HepG2 (cell line): ENCODE measurements around the gene C1orf87. TPM values are rescaled to one million over a fixed set of nuclear protein-coding genes. Genes with fewer than 3 reads are reported as not detected.
A peak's percentile ranks its signal among the peaks of the same experiment; 100 is the strongest.

Experiments used
- ATAC-seq: fragments of 200-7000 bp; cut with Tn5 transposase; 3 replicates; pipeline ENCODE4 v1.9.1; 2020; ENCODE audit warnings: mild to moderate bottlenecking, moderate library complexity
- BruUV-seq: library from RNA; stranded (reverse); fragments of 400-500 nt; replicated peaks from 2 replicates; lab custom pipeline; 2021; lab: Mats Ljungman, UMichigan
- CTCF ChIA-PET: fragments of 300-600 bp; formaldehyde crosslinking; extraction: SDS; loops from one replicate; lab custom pipeline; 2021; ENCODE audit warnings: low total read pairs, inconsistent platforms, low intra/inter-chr PET ratio; lab: Yijun Ruan, JAX
- POLR2A ChIA-PET: fragments of 350-600 bp; sonication (Branson Sonifier 250); formaldehyde crosslinking; loops from one replicate; lab custom pipeline; 2020; ENCODE audit warnings: antibody characterized with exemption, inconsistent platforms; lab: Yijun Ruan, JAX
- DNase-seq: peaks from one replicate; pipeline ENCODE4 v3.0.0-alpha.2; 2015; ENCODE audit warnings: low spot score
- FAIRE-seq: peaks from 3 replicates; lab custom pipeline; 2011; peaks lifted over from hg19 to GRCh38; lab: Jason Lieb, UNC
- H2AFZ ChIP-seq: one replicate; pipeline ENCODE4 v1.6.1; 2011; ENCODE audit warnings: low read length, inconsistent platforms
- H3K27ac ChIP-seq: fragments of 300-600 bp; 3 replicates; pipeline ENCODE4 v1.8.0; 2011; ENCODE audit warnings: mixed run types, mild to moderate bottlenecking, mixed read lengths, low read length, inconsistent platforms; ENCODE audit not compliant: insufficient read depth; ENCODE audit errors: extremely low read length
- H3K27me3 ChIP-seq, 2 experiments: fragments of 200-600 bp in 1 of 2; 2 replicates in 1 of 2; 3 replicates in 1 of 2; pipeline versions ENCODE4 v1.6.0 to v1.8.0; 2011; ENCODE audit warnings: low read length in 2 of 2, mild to moderate bottlenecking in 2 of 2, moderate library complexity in 2 of 2, inconsistent platforms in 1 of 2; ENCODE audit not compliant: insufficient read depth in 2 of 2, control insufficient read depth in 1 of 2
- H3K36me3 ChIP-seq, 2 experiments: fragments of 200-600 bp in 1 of 2; replicated peaks in 1 of 2; 2 replicates in 1 of 2; 3 replicates in 1 of 2; pipeline versions ENCODE4 v1.5.1 to v1.8.0; 2011; ENCODE audit warnings: low read length in 2 of 2, inconsistent platforms in 1 of 2; ENCODE audit not compliant: insufficient read depth in 2 of 2, control insufficient read depth in 1 of 2
- H3K4me1 ChIP-seq: 2 replicates; pipeline ENCODE4 v1.5.1; 2012; ENCODE audit warnings: low read length, inconsistent platforms; ENCODE audit not compliant: insufficient read depth
- H3K4me2 ChIP-seq: 2 replicates; pipeline ENCODE4 v1.6.0; 2011; ENCODE audit warnings: low read depth, low read length, inconsistent platforms
- H3K4me3 ChIP-seq, 3 experiments: fragments of 200-600 bp in 1 of 3; sonication (generic), shearing (Covaris generic) in 1 of 3; replicated peaks in 1 of 3; 2 replicates each; pipeline ENCODE4 v1.5.1; 2011 to 2016; ENCODE audit warnings: low read length in 3 of 3, inconsistent platforms in 2 of 3, low read depth in 2 of 3, mild to moderate bottlenecking in 2 of 3, control low read depth in 1 of 3, mixed read lengths in 1 of 3; ENCODE audit not compliant: insufficient read depth in 1 of 3
- H3K79me2 ChIP-seq: one replicate; pipeline ENCODE4 v1.6.1; 2011; ENCODE audit warnings: low read length, inconsistent platforms; ENCODE audit not compliant: insufficient read depth
- H3K9ac ChIP-seq: 2 replicates; pipeline ENCODE4 v1.6.0; 2011; ENCODE audit warnings: mild to moderate bottlenecking, low read depth, low read length, inconsistent platforms; ENCODE audit not compliant: insufficient read depth
- H3K9me3 ChIP-seq: 2 replicates; pipeline ENCODE4 v1.5.1; 2012; ENCODE audit warnings: mild to moderate bottlenecking, low read length
- H4K20me1 ChIP-seq: 2 replicates; pipeline ENCODE4 v1.6.0; 2011; ENCODE audit warnings: inconsistent platforms, mild to moderate bottlenecking, low read length, moderate library complexity; ENCODE audit not compliant: insufficient read depth
- ZNF337 ChIP-seq: sonication (generic); formaldehyde crosslinking; IDR thresholded peaks from 2 replicates; pipeline ENCODE4 v1.5.1; 2020; ENCODE audit warnings: missing genetic modification reagents, low read depth, mild to moderate bottlenecking, borderline replicate concordance
- ZNF629 ChIP-seq: sonication (generic); formaldehyde crosslinking; conservative IDR thresholded peaks from 2 replicates; pipeline ENCODE4 v1.5.0; 2020; ENCODE audit warnings: missing genetic modification reagents
- WGBS: methylation state at CpG from one replicate; pipeline ENCODE4 v1.1.6; 2017; ENCODE audit warnings: low lambda C conversion rate; 5-methylcytosine and 5-hydroxymethylcytosine counted together
- in situ Hi-C: cut with HindIII; loops from 2 replicates; pipeline ENCODE4 v1.10.0; 2017; ENCODE audit warnings: low pct_unique_long_range_greater_than_20kb; ENCODE audit not compliant: extremely low pct_ligation_motif_present
- intact Hi-C: fragments of 100-400 bp; cut with micrococcal nuclease; formaldehyde crosslinking; loops from one replicate; pipeline ENCODE4 v1.10.0; 2022; ENCODE audit not compliant: unreplicated experiment
- polyA plus RNA-seq, 8 experiments: library from polyadenylated mRNA; depleted of rRNA in 3 of 8; stranded (reverse) in 7 of 8; unstranded in 1 of 8; fragments of >200 nt; fragmentation: Illumina TruSeq in 4 of 8; extraction: Trizol in 4 of 8; gene quantifications; 2 replicates each; pipeline versions ENCODE4 v1.2.1 to v1.2.3, GENCODE V29; 2011 to 2016; ENCODE audit warnings: low read depth in 4 of 8, missing spikeins in 1 of 8, mixed read lengths in 1 of 8; ENCODE audit not compliant: insufficient read depth in 1 of 8
- total RNA-seq, 5 experiments: library from RNA; depleted of rRNA; stranded (reverse); fragments of >200 nt; fragmentation: Illumina TruSeq; extraction: Trizol; gene quantifications; 2 replicates each; pipeline ENCODE4 v1.2.3, GENCODE V29; 2016; ENCODE audit warnings: low read depth in 1 of 5
- TF ChIP-seq, protein P1 (sequence below): sonication (generic); formaldehyde crosslinking; IDR thresholded peaks from 2 replicates; pipeline ENCODE4 v1.4.0; 2020; ENCODE audit warnings: missing genetic modification reagents, borderline replicate concordance

The C1orf87 gene
- total and polyA plus RNA-seq, 2 of the 13 experiments (the other 11 are each of a cell fraction or from before 2014, with no cell fraction given): not detected

DNA sequence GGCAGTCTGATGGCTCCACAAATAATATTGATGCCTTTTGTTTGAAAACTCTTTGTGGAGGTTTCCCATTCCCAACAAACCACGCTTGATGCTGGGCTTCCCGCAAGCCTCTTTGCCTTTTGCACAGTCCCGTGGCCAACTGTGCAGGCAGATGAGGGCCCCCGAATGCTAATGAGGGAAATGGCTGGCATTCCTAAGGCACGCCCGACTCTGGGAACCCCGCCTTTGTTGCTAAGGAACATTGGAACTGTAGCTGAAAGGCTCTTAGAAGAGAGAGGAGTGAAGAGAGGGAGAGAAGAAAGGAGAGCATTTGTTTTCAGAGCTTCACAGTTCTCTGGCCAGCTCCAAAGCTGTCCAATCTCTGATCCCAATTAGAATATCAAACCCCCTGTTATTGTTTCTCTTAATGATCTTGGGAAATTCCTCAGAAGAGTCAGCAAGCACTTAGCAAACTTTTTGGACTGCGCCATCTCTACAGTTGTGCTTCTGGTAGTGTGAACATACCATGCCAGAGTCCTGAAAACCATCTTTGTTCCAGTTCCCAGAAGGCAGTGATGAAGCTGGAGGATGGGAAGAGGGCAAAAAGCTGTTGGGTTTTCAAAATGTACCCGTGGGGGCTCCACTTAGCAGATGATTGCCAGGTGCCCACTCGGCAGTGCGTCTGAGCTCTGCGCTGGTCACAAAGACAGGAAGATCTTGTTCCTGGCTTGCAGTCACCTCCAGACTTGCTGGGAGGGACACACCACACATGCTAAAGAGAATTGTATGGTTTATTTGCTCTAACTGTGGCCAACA is 86.9 kb downstream of the C1orf87 start:
- H3K9ac ChIP-seq: no peak overlapping the region
- no peak overlapping the region for H2AFZ ChIP-seq
- no peak overlapping the region for H3K4me3 ChIP-seq
- no peaks in the 10 kb centered on the region for H3K36me3 ChIP-seq
- H3K79me2 ChIP-seq: no peaks in the 10 kb centered on the region
- H3K4me2 ChIP-seq: no peak overlapping the region
- DNase-seq (no peak), ATAC-seq (no peak), FAIRE-seq (no peak)
- in situ Hi-C loops (loop anchor here (10.0 kb wide), 1 partner anchor 62 kb away; the partner anchor contains the start of gene CYP2J2), intact Hi-C loops (no loop called here)
- TF ChIP-seq, protein P1, sequence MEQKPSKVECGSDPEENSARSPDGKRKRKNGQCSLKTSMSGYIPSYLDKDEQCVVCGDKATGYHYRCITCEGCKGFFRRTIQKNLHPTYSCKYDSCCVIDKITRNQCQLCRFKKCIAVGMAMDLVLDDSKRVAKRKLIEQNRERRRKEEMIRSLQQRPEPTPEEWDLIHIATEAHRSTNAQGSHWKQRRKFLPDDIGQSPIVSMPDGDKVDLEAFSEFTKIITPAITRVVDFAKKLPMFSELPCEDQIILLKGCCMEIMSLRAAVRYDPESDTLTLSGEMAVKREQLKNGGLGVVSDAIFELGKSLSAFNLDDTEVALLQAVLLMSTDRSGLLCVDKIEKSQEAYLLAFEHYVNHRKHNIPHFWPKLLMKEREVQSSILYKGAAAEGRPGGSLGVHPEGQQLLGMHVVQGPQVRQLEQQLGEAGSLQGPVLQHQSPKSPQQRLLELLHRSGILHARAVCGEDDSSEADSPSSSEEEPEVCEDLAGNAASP (CRISPR knock-in tag): no peak
- H4K20me1 ChIP-seq: no peaks in the 10 kb centered on the region
- no peaks in the 10 kb centered on the region for H3K4me1 ChIP-seq
- no peaks in the 10 kb centered on the region; a peak in 1 of 5 replicates for H3K27me3 ChIP-seq
- no TSS peak for BruUV-seq
- 38% methylated on average over 12 of the region's 12 CpGs for WGBS
- no peak overlapping the region for H3K27ac ChIP-seq
- CTCF ChIA-PET: no interaction called here
- POLR2A ChIA-PET: no interaction called here
- H3K9me3 ChIP-seq: no peaks in the 10 kb centered on the region

DNA sequence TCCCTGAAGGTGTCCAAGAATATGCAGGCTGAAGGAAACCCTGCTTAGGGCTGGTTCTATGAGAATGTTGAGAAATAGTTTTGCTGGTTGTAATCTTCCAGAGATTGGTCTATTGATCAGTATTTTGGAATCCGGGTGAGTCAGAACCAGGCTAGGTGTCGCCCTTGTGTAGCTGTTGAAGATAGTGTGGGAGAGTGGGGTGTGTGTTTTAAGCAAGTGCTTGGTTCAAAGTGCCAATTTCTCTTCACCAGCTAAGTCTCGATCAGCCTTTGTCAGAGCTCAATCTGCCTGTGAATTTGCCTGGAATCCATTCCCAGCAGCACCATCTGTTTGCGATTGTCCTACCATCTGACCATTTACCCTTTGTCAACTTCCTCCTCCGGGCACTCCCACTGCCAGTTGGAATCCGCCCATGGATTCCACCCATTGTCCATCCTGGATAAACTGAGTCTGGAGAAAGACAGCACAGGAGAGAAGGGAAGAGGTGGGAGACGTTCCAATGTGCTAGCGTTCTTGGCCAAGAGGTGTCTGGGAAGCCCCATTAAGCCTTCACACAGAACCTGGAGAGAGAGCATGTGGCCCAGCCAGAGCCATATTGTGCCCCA is 87.6 kb downstream of the C1orf87 start:
- H3K27me3 ChIP-seq: no peaks in the 10 kb centered on the region; a peak in 1 of 5 replicates
- H3K9me3 ChIP-seq: no peaks in the 10 kb centered on the region
- no TSS peak for BruUV-seq
- H2AFZ ChIP-seq: no peak overlapping the region
- POLR2A ChIA-PET: no interaction called here
- H3K9ac ChIP-seq: no peak overlapping the region
- no peak overlapping the region for H3K4me3 ChIP-seq
- no peak for FAIRE-seq
- H4K20me1 ChIP-seq: no peaks in the 10 kb centered on the region
- CTCF ChIA-PET: no interaction called here
- no peaks in the 10 kb centered on the region for H3K4me1 ChIP-seq
- TF ChIP-seq ZNF629 (CRISPR knock-in tag): peak; percentile 53
- TF ChIP-seq ZNF337 (CRISPR knock-in tag): no peak
- TF ChIP-seq, all 625 proteins: peak for 1
- ATAC-seq: no peak
- Histone ChIP-seq H3K4me2 (no peak overlapping the region), H3K27ac (no peak overlapping the region), H3K79me2 (no peaks in the 10 kb centered on the region), H3K36me3 (no peaks in the 10 kb centered on the region)
- intact Hi-C loops (no loop called here), in situ Hi-C loops (loop anchor here (10.0 kb wide), 1 partner anchor 61 kb away; the partner anchor contains the start of gene CYP2J2)
- 19% methylated on average over 8 of the region's 8 CpGs for WGBS
- no peak for DNase-seq
